ENCODE results near the gene GGTA1.

DNA sequence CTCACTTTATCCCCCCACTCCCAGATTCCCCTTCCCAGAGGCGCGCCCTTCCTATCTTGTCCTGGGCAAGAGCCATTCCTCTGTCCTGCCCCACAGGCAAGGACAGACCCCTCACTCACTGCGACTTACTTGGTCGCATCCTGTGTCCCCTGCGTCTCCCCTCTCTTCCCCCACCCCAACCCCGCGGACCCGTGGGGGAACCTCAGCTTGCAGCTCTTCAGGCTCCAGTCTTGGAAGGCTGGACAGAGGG, 542 bp downstream of the GGTA1 start:
- TF ChIP-seq, protein P1, sequence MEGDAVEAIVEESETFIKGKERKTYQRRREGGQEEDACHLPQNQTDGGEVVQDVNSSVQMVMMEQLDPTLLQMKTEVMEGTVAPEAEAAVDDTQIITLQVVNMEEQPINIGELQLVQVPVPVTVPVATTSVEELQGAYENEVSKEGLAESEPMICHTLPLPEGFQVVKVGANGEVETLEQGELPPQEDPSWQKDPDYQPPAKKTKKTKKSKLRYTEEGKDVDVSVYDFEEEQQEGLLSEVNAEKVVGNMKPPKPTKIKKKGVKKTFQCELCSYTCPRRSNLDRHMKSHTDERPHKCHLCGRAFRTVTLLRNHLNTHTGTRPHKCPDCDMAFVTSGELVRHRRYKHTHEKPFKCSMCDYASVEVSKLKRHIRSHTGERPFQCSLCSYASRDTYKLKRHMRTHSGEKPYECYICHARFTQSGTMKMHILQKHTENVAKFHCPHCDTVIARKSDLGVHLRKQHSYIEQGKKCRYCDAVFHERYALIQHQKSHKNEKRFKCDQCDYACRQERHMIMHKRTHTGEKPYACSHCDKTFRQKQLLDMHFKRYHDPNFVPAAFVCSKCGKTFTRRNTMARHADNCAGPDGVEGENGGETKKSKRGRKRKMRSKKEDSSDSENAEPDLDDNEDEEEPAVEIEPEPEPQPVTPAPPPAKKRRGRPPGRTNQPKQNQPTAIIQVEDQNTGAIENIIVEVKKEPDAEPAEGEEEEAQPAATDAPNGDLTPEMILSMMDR (IDR thresholded peaks at IDR 0.05), result no peak
- no peak for TF ChIP-seq EP300 (IDR thresholded peaks at IDR 0.05)
- TF ChIP-seq POLR2A (IDR thresholded peaks at IDR 0.05; ENCODE audit: low read depth), result no peak
